Measurements from ENCODE around the gene PPME1. TPM values are rescaled to one million over a fixed set of nuclear protein-coding genes. Genes with fewer than 3 reads are reported as not detected.

PPME1 gene
- total and polyA plus RNA-seq, 9 of the 15 experiments (the other 6 are each of a cell fraction or from before 2014, with no cell fraction given) = 9.8 to 81.7 (median 37.6) TPM

GRCh38 chr11:74132833-74133232 is 38.3 kb upstream of the PPME1 start (continued):
- TF ChIP-seq HOXB6 (CRISPR knock-in tag; IDR thresholded peaks at IDR 0.05; ENCODE audit: borderline replicate concordance) (no peak), HDGF (IDR thresholded peaks at IDR 0.05) (no peak), ZNF347 (CRISPR knock-in tag; IDR thresholded peaks at IDR 0.05; ENCODE audit: low read depth) (no peak), USF2 (CRISPR knock-in tag; IDR thresholded peaks at IDR 0.05) (no peak), ZNF511 (CRISPR knock-in tag; IDR thresholded peaks at IDR 0.05) (no peak), E2F6 (IDR thresholded peaks at IDR 0.05; ENCODE audit: borderline replicate concordance in 1 of 2, extremely low read depth in 1 of 2, insufficient read depth in 1 of 2, insufficient read length in 1 of 2, low read depth in 1 of 2, low read length in 1 of 2, poor library complexity in 1 of 2, severe bottlenecking in 1 of 2) (no peak), SLC30A9 (CRISPR knock-in tag; IDR thresholded peaks at IDR 0.05) (no peak)

- Histone ChIP-seq H3K4me1 (replicated peaks in 1 of 2; ENCODE audit: control insufficient read depth in 2 of 2, insufficient read depth in 2 of 2, low read length in 2 of 2) (peaks cover 0 to 9% of the 10 kb centered on the region in 2 experiments; a peak in 2 of 5 replicates), H3K4me2 (ENCODE audit: insufficient read depth, low read length) (no peak overlapping the region), H3K9ac (ENCODE audit: insufficient read depth in 1 of 2, low read depth in 2 of 2, low read length in 2 of 2) (no peak overlapping the region), H3K27ac (ENCODE audit: extremely low read depth, low read depth, low read length) (no peak overlapping the region), H3K79me2 (ENCODE audit: control insufficient read depth, insufficient read depth, low read length) (no peaks in the 10 kb centered on the region), H3K27me3 (ENCODE audit: control insufficient read depth in 2 of 2, insufficient read depth in 2 of 2, low read length in 2 of 2) (no peaks in the 10 kb centered on the region), H2AFZ (ENCODE audit: low read depth, low read length) (no peak overlapping the region), H4K20me1 (replicated peaks; ENCODE audit: control insufficient read depth, insufficient read depth, low read length) (no peaks in the 10 kb centered on the region), H3K4me3 (no peak overlapping the region), H3K9me1 (ENCODE audit: control insufficient read depth, insufficient read depth, low read length) (no peaks in the 10 kb centered on the region), H3K36me3 (ENCODE audit: control insufficient read depth, insufficient read depth, low read length) (peaks cover 32% of the 10 kb centered on the region), H3K9me3 (replicated peaks; ENCODE audit: control insufficient read depth, insufficient read depth, low read depth, low read length) (no peaks in the 10 kb centered on the region)
- FAIRE-seq (no peak), ATAC-seq (no peak), DNase-seq (ENCODE audit: extremely low read depth in 1 of 4, low spot score in 3 of 4) (no peak)
- intact Hi-C loops (cut with micrococcal nuclease) (no loop called here), in situ Hi-C loops (cut with MboI) (no loop called here)
- WGBS (ENCODE audit: insufficient coverage, low coverage, missing lambda C conversion rate) = 93% methylated on average over 3 of the region's 3 CpGs
- ChIA-PET CTCF (ENCODE audit: low intra/inter-chr PET ratio) (no interaction called here), POLR2A (interaction anchor here (0.7 to 1.5 kb wide), 2 partner anchors 8 kb away, joined by 4 read pairs; no protein-coding TSS in a partner anchor)
- no TSS peak for BruUV-seq (replicated peaks)
- TF ChIP-seq JUNB (CRISPR knock-in tag; conservative IDR thresholded peaks at IDR 0.05) (no peak), ZNF316 (IDR thresholded peaks at IDR 0.05) (no peak)
Measured at GRCh38 chr11:74133436-74133835, 37.7 kb upstream of the PPME1 start.
